ENCODE results near the gene SP3.

SP3 gene

GRCh38 chr2:173966274-173967098, 1.3 kb upstream of the SP3 start:
- DNase-seq: no peak

- DNase-seq: peak in 1 of 2 experiments; percentile 45
Measured at GRCh38 chr2:173964565-173965371, 405 bp downstream of the SP3 start.

GRCh38 chr2:173963817-173964564, 1.2 kb downstream of the SP3 start:
- DNase-seq: peak; percentile 47 to 66

- peak in 1 of 2 experiments; percentile 3 for DNase-seq
Measured at GRCh38 chr2:173963323-173963816, 1.8 kb downstream of the SP3 start.

- no peak for DNase-seq
Measured at GRCh38 chr2:173962583-173963110, 2.5 kb downstream of the SP3 start.

- no peak for DNase-seq
Measured at GRCh38 chr2:173962031-173962430, 3.1 kb downstream of the SP3 start.

- no peak for DNase-seq
Measured at GRCh38 chr2:173961346-173961705, 3.8 kb downstream of the SP3 start.

GRCh38 chr2:173959909-173960308, 5.3 kb downstream of the SP3 start:
- DNase-seq: no peak

- DNase-seq: no peak
Measured at GRCh38 chr2:173959358-173959884, 5.8 kb downstream of the SP3 start.

- no peak for DNase-seq
Measured at GRCh38 chr2:173958198-173958846, 6.9 kb downstream of the SP3 start.

- DNase-seq: no peak
Measured at GRCh38 chr2:173957517-173957916, 7.7 kb downstream of the SP3 start.

- no peak for DNase-seq
Measured at GRCh38 chr2:173956454-173956853, 8.7 kb downstream of the SP3 start.

GRCh38 chr2:173955867-173956266, 9.3 kb downstream of the SP3 start:
- DNase-seq: no peak

- DNase-seq: no peak
Measured at GRCh38 chr2:173955004-173955403, 10.2 kb downstream of the SP3 start.

- DNase-seq: no peak
Measured at GRCh38 chr2:173953047-173953424, 12.1 kb downstream of the SP3 start.

- no peak for DNase-seq
Measured at GRCh38 chr2:173952267-173953046, 12.7 kb downstream of the SP3 start.

GRCh38 chr2:173948842-173949241, 16.3 kb downstream of the SP3 start:
- no peak for DNase-seq

- DNase-seq: no peak
Measured at GRCh38 chr2:173948198-173948597, 17.0 kb downstream of the SP3 start.

GRCh38 chr2:173947131-173947530, 18.0 kb downstream of the SP3 start:
- DNase-seq: no peak

- no peak for DNase-seq
Measured at GRCh38 chr2:173943738-173944137, 21.4 kb downstream of the SP3 start.

GRCh38 chr2:173942861-173943523, 22.2 kb downstream of the SP3 start:
- DNase-seq: no peak
